HG02642 (cell line): ENCODE results near the gene SF1.

Experiments used
- ATAC-seq: cut with Tn5 transposase; IDR thresholded peaks from one replicate; pipeline ENCODE4 v1.9.1; 2021; ENCODE audit warnings: mild to moderate bottlenecking; ENCODE audit not compliant: unreplicated experiment, poor library complexity

SF1 gene

DNA sequence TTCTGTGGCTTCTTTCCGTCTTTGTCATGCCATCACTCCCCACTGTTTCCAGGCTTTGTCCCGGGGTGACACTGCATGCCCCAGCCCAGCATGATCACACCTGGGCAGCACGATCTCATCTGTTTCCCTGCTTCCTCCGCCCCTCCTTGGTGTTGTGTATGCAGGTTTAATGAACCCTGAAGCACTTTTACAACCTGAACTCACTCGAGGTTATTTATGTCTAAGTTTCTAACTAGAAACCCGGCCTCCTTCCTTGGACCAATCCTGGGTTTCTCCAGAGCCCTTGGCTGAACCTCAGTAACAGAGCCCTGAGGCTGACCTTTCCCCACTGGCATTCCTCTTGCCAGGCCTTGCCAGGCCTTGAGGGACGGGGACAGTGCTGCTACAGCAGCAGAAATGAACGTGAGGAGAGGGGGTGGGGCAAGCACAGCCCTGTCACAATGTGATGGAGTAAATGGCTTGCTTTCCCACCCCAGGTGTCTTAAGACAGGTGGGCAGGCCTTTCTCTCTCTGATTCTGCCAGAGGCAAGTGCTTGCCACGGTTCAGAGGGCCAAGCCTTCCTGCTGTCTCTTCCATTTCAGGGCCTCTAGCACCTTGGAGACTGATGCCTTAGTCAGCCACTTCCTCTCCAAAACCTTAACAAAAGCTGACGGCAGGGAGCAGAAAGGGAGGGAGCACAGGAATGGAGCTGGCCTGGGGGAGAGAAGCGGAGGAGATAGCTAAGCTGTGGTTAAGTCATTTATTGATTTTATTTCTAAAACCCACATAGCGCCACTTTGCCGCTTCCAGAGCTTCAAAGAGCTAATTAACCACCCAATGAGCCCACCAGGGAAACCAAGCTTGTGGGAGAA, 15.4 kb downstream of the SF1 start:
- no peak for ATAC-seq

DNA sequence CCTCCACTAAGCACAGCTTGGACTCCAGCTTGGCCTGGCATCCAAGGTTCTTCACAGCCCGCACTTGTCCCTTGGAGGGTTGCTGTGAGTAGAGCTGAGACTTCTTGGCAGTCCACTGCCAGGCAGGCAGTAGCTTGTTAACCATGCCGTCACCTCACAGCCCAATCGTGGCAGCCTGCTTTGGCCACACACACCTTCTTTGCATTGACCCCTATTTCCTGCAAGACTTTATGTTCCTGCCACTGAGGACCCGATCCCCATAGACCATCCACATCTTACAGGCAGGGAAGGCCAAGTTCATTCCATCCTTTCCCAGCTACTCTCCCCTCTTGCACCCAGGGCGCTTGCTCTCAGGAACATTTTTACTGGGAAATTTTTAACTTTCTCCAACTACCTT, 16.1 kb downstream of the SF1 start:
- no peak for ATAC-seq

- no peak for ATAC-seq
Measured at GRCh38 chr11:64760759-64761420, 17.5 kb downstream of the SF1 start.

DNA sequence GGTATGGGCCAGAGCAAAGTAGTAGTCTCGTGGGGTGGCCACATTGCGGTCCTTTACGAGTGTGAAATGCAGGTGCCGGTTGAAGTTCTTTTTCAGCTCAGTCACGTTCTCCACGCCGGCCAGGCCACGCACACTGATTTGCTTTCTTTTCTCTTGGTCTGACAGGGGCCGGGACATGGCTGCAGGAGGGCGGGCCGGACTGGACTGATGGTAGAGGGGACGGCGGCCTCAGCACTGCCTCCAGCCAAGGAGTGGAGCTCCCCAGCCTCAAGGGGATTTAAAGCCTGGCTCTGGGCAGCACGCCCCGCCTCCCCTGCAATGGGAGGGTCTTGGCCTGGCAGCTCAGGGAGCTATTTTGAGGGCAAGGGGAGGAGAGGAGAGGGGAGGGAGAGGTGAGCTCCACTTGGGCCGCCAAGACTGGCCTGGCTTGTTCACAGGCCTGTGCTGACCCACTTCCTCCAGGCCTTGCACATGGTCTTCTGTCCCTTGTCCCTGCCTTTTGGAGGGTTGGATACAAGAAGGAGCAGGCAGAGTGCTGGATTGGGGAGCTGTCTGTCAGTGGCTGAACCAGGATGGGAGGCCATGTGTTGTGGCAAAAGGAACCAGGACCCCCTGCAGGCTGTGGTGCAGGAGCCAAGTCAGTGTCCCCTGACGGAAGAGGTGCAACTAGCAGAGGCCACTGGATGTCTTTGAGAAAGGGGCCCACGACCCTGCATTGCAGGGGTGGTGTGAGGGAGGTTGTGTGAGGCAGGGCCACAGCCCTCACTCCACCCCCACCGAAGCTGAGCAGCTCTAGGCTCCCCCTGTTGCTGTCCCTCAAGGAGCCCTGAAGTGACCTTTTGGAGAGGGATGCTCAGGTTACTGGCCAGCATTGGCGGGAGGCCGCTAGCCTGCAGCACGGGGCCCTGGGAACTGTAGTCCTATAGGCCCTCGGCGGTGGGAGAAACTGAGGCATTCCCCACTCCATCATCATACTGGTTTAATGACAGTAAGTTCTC, 18.3 kb downstream of the SF1 start, which contains the start of gene PYGM:
PYGM (minus strand) TSS at position 253 of the 998 bp plus-strand sequence; CDS start at position 177, 76 bp downstream.
- no peak for ATAC-seq

DNA sequence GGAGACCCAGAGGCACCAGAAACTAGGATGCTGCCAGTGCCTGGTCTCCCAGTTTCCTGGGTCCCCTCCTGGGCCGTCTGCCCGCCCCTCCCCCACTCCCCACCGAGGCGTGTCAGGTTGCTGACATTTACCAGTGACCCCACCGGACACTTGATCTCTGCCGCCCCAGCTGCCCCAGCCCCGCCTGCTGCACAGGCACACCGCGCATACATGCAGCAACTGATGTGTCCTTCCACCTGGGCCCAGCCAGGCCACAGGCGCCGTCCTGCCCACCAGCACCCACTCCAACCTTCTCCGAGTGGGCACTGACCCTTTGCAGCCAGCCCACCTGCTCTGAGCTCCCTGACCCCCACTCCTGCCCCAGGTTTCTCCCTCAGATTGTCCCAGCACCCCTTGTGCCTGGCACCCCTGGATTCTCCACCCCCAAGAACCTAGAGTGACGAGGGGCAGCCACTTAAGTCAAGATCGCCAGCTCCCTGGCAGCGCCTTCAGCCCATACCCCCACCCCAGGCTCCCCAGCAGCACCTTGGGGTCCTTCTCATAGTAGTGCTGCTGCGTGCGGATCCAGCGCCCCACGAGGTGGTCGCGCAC, 19.1 kb downstream of the SF1 start:
- ATAC-seq, result no peak

GRCh38 chr11:64758330-64759079, 19.8 kb downstream of the SF1 start:
- ATAC-seq, result no peak

GRCh38 chr11:64757549-64758329, 20.6 kb downstream of the SF1 start:
- no peak for ATAC-seq

- no peak for ATAC-seq
Measured at GRCh38 chr11:64755681-64756361, 22.5 kb downstream of the SF1 start.

GRCh38 chr11:64754919-64755662, 23.3 kb downstream of the SF1 start:
- no peak for ATAC-seq

- no peak for ATAC-seq
Measured at GRCh38 chr11:64754124-64754918, 24.0 kb downstream of the SF1 start.

DNA sequence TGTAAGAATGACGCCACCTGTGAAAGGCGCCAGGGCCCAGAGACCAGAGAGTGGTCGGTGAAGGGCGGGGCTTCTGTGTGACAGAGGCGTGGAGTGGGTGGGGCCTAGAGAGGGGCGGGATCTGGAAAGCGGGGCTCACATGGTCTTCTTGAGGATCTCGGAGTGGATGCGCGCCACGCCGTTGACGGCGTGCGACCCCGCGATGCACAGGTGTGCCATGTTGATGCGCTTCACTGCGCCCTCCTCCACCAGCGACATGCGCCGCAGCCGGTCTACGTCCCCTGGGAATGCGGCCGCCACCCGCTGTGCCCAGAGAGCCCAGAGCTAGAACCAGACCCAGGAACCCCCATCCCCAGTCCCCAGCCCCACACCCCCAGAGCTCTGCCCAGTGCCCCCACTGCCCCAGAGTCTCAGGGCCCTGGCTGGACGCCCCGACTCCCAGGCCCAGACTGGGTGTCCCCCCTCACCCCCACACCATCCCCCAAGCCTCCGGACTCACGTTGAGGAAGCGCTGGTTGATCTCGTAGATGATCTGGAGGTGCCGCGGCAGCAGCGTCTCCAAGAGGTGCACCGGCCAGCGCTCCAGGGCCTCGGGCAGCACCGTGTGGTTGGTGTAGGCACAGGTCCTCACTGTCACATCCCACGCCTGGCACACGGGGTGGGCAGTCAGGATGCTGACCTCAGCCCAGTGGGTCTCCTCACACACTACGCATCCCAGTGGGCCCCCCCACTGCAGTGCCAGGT, 24.8 kb downstream of the SF1 start:
- no peak for ATAC-seq

GRCh38 chr11:64753019-64753379, 25.3 kb downstream of the SF1 start:
- ATAC-seq, result no peak

DNA sequence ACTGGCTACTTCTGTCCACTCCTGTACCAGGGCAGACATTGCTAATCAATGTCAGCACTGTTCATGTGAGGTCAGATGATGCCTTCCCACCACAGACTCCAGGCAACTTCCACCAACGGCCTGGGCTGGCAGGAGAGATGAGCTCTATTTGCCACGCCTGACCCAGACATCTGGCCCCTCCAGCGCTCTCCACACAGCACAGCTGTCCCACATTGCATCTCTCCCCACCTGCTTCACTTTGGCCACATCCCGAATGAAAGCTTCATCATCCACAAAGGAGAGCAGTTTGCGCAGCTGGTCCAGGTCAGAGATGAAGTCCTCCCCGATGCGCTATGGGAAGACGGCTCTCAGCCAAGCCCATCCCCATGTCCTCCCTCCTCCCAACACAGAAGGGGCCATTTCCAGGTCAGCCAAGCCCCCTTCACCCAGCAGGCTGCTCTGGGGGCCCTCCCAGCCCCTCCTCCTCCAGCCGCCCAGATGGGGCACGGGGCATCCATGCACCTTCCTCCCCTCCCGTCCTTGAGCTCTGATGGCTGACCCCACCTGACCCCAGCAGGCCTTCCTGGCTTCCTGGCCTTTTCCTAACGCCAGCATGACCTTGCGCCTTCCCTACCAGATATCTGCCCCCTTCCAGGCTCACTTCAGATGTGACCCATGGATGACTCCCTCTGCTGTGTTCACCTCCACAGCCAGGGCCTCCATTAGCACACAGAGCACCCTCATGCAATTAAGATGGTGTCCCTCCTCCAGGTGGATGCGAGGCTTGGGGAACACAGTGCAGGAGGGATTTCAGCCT, 26.0 kb downstream of the SF1 start:
- ATAC-seq, result no peak

GRCh38 chr11:64751580-64751979, 26.8 kb downstream of the SF1 start:
- no peak for ATAC-seq

DNA sequence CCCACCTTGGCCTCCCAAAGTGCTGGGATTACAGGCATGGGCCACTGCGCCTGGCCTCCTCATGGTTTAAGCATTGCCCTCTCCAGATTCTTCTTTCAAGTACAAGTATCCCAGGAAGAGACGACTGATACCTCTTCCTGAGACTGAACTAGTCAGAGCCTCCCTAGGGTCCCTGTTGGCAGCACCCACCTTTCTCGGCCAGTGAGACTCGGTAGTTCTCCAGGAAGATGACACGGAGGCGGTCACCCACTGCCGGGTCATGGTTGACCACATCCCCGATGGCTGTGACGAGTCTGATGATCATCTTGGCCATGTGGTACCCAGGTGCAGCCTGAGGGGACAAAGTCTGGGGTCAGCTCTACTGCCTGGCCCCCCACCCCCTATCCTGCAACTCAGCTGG, 27.2 kb downstream of the SF1 start:
- no peak for ATAC-seq
